K562 (cell line): ENCODE results near the gene DYSF.

Source experiments
- EZH2 ChIP-seq: IDR thresholded peaks from 2 replicates; pipeline ENCODE4 v1.6.1; 2012; ENCODE audit warnings: low read depth, mild to moderate bottlenecking, inconsistent platforms, low read length, borderline replicate concordance
- POLR2A ChIP-seq: fragments of 450-650 bp; conservative IDR thresholded peaks from 2 replicates; pipeline ENCODE4 v1.6.1; 2016
- RBM14 ChIP-seq: fragments of 200-400 bp; formaldehyde crosslinking; IDR thresholded peaks from 2 replicates; pipeline ENCODE4 v1.6.1; 2018; ENCODE audit warnings: low read depth, mild to moderate bottlenecking, low read length, moderate library complexity, borderline replicate concordance; ENCODE audit not compliant: insufficient read depth
- TF ChIP-seq, protein P1 (sequence below): fragments of 250-450 bp; sonication (Bioruptor Pico); IDR thresholded peaks from 2 replicates; pipeline ENCODE4 v1.4.0; 2020; ENCODE audit warnings: mild to moderate bottlenecking, moderate library complexity

DNA sequence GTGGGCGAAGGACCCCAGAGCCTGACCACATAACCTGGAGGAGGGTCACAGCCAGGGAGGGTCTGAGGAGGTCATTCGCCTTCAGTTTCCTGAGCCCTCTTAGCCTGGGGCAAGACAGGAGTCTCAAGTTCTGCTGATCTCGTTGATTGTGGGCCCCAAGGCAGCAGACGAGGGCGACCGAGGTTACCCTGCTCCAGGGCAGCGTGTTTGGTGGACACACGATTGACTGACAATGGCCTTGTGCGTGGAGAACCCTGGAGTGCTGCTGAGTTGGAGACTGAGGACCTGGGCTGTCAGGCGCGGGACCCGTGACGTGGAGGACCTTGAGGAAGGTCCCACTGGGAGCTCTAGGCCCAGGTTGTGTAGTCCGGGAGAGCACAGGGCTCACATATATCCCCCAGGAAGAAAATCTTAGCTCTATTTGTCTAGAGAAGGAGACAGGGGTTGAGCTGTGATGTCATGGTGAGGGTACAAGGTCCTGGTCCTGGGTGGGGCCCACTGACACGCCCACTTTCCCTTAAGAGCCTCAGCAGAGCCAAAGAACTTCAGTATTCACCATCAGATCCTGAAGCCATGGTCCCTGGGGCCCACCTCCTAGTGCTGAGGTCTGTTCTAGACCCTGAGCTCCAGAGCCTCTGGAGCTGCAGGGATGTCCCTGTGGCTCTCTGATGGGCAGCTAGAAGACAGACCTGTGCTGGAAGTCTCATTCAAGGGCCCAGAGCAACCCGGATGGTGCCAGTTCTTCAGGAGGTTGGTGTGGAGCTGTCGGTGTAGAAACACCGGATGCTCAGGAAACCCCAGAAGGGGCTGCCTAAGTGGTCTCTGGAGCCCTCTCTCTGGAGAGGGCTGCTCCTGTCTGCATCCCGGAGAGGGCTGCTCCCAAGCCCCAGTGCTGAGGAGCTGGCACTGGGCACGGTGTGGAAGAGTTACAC, 53.1 kb downstream of the DYSF start:
- TF ChIP-seq POLR2A (no peak), RBM14 (no peak), EZH2 (no peak)
- TF ChIP-seq, protein P1, sequence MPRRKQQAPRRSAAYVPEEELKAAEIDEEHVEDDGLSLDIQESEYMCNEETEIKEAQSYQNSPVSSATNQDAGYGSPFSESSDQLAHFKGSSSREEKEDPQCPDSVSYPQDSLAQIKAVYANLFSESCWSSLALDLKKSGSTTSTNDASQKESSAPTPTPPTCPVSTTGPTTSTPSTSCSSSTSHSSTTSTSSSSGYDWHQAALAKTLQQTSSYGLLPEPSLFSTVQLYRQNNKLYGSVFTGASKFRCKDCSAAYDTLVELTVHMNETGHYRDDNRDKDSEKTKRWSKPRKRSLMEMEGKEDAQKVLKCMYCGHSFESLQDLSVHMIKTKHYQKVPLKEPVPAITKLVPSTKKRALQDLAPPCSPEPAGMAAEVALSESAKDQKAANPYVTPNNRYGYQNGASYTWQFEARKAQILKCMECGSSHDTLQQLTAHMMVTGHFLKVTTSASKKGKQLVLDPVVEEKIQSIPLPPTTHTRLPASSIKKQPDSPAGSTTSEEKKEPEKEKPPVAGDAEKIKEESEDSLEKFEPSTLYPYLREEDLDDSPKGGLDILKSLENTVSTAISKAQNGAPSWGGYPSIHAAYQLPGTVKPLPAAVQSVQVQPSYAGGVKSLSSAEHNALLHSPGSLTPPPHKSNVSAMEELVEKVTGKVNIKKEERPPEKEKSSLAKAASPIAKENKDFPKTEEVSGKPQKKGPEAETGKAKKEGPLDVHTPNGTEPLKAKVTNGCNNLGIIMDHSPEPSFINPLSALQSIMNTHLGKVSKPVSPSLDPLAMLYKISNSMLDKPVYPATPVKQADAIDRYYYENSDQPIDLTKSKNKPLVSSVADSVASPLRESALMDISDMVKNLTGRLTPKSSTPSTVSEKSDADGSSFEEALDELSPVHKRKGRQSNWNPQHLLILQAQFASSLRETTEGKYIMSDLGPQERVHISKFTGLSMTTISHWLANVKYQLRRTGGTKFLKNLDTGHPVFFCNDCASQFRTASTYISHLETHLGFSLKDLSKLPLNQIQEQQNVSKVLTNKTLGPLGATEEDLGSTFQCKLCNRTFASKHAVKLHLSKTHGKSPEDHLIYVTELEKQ (CRISPR knock-in tag): no peak
